GM19452 (cell line): ENCODE data around the gene IQCC.
"Not testable (repeated sequence)": the region's sequence is repeated elsewhere in the genome, so short reads cannot be mapped to it uniquely, and the experiment has no call there.

Experiments
- ATAC-seq: cut with Tn5 transposase; IDR thresholded peaks from one replicate; pipeline ENCODE4 v1.9.1; 2021; ENCODE audit not compliant: unreplicated experiment

The IQCC gene

DNA sequence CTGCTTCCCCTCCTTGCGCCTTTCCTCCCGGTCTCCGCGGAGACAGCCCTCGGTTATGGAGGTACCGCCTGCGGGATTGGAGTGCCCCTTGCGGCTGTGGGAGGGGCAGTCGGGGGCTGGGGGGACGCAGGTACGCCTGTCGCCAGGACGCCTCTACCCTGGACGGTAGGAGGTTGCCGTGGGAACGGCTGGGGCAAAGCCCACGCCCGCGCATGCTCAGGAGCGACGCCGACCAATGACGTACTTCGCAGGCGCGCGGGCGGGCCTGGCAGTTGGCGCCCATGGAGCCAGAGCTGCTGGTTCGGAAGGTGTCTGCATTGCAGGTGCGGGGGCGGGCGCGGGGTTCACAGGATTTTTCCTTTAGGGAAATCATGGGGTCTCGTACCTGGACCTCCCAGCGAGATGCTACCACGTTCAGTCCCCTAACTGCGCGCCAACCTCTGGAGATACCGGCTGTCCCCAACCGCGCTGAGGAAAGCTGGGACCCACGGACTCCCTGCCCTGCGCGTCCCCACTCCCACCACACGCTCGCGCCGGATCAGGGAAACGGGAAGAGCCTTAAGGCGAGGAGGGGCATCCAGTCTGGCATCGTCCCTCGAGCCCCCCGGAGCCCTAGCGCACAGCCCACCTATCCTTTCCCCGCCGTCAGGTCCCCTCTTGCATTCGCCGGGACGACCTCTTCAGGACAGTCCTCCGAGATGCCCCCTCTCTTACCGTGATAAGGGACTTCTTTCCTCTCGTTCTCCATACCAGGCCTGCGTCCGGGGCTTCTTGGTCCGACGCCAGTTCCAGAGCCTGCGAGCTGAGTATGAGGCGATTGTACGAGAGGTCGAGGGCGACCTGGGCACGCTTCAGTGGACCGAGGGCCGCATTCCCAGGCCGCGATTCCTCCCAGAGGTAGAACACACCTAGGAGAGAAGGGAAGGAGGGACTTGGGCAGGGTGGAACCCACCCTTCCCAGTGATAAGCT is at the start of gene IQCC:
Gene IQCC (plus strand): TSS at position 271 of the 970 bp plus-strand sequence. CDS start 11 bp downstream, at position 282.
- peak; percentile 57 for ATAC-seq

DNA sequence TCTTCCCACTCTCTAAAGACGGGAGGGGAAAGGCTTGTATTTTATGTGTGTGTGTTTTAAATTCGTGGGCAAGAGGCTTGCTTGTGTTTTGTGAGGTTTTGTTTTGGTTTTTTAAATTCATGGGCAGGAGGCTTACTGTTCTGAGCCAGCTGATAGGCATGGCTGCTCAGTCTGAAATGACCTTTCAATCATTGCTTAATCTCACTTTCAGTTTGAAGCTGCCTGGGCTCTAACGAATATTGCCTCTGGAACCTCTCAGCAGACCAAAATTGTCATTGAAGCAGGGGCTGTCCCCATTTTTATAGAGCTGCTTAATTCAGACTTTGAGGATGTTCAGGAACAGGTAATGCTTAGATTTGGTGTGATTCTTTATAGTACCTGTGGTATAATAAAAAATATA is 46.3 kb upstream of the IQCC start:
- ATAC-seq, result no peak

GRCh38 chr1:32163405-32163804 is 42.1 kb upstream of the IQCC start:
- no peak for ATAC-seq

GRCh38 chr1:32165633-32166032 is 39.8 kb upstream of the IQCC start:
- ATAC-seq, result not testable (repeated sequence)

GRCh38 chr1:32170991-32171390 is 34.5 kb upstream of the IQCC start:
- ATAC-seq, result no peak

DNA sequence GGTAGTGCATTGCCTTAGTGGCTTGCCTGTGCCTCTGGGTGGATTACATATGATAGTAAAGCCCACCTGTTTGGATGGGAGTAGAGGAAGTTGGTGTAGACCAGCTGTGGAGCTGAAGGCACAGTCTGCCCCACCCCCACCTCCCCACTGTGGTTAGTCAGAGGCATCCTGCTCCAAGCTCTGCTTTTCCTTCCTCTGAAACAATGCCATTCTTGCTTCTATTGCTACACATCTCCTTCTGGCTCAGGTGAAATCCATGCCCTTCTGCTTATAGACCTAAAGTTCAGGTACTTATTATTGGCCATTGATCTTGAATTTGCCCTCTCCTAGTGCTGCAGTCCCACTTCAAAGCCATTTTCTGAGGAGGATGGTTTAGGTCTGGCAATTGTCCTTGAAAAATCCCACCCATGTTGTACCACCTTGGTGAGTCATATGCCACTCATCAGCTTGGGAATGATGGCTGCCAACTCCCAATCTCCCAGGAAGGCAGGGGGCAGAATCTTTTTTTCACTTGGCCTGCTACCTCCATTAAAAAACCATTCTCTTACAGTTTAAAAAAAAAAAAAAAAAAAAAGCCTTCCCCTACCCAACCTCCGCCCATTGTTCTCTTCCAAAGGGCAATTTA is 32.7 kb upstream of the IQCC start:
- no peak for ATAC-seq

DNA sequence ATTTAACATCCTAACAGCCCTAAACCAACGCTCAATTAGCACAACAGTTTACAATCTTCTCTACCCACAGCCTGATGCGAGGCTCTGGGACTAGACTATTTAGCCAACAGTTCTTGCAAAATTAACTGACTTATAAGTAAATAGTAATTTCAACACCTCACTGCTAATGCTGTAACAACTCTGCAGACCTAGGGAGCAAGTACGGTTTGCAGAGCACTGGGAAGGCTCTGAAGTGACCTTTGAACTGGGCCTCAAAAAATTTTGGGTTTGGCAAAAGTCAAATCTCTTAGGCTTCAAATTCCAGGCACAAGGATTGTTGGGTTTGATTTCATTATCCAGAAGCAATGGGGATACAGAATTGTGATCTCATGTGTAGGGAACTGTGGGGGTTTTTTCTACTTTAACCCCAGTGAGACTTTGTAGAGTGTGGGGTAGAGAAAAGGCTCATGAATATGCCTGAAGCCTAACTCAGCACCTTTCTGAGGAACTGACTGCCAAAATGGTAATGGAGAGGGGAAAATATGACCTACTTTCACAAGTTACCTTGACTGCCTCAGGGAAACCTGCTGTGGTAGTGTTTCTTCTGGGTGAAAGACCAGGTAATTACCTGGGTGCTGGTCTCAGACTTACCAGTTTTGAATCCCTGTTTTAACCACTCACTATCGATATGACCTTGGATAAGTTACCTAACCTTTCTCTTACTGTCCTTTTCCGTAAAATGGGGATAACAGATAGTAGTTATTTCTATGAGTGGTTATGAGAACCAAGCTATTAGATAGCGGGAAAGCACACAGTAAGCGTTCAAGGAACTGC is 26.9 kb upstream of the IQCC start:
- ATAC-seq, result no peak

GRCh38 chr1:32179193-32179442 is 26.4 kb upstream of the IQCC start:
- ATAC-seq, result peak; percentile 2

DNA sequence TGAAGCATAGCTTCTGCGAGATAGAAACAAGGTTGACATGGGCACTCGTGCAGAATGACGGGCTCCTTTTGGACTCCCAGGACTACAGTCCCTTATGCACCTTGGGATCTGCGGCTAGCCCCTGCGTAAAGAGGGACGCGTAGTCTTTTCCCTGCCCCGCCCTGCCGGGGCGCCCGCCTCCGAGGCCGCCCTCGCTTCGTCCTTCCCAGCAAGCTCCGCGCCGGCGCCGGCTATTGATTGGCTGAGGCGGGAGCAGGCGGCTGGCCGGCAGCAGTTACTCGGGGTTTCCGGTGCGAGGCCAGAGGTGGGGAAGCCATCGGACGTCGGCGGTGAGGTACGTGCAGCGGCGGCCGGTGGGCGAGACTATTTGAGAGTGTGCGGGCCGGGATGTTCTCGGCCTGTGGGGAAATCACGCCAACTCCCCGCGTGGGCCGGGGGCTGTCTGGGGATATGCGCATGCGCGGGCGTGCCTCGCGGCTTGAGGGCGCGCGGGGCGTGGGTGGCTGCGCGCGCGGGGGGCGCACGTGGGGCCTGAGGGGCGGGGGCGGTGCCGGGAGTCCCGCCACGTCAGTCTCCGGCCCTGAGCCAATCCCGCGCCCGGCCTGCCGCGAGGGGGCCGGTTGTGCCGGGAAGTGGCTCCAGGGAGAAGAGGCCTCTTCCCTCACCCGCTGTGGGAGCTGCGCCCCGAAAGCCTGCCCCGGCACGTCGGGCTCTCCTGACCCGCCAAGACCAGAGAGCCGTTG is 25.9 kb upstream of the IQCC start, which contains the start of gene TXLNA:
Gene TXLNA (plus strand): TSS at position 233 of the 743 bp plus-strand sequence. CDS start 671 bp downstream, outside the sequence.
- ATAC-seq, result peak; percentile 87

- no peak for ATAC-seq
These were observed 25.0 kb upstream of the IQCC start for GRCh38 chr1:32180186-32181060.

- no peak for ATAC-seq
These were observed 24.4 kb upstream of the IQCC start for GRCh38 chr1:32181065-32181464.

DNA sequence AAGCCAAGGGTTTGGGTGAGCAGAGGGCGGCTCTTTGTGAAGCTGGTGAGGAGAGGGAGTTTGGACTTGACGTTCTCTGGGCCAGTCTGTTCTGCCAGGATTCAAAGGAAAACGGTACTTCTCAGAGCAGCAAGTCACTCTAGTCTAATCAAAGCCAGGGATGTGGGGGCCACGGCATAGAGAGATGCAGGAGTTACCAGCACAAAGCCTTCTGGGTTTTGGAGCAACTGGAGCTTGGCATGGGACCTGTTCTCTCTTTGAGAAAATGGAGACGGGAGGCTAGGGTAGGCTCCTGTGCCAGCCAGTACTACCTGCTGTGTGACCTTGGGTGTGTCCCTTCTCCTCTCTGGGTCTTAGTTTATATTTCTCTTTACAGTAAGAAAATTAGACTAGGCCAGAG is 23.9 kb upstream of the IQCC start:
- ATAC-seq, result no peak

DNA sequence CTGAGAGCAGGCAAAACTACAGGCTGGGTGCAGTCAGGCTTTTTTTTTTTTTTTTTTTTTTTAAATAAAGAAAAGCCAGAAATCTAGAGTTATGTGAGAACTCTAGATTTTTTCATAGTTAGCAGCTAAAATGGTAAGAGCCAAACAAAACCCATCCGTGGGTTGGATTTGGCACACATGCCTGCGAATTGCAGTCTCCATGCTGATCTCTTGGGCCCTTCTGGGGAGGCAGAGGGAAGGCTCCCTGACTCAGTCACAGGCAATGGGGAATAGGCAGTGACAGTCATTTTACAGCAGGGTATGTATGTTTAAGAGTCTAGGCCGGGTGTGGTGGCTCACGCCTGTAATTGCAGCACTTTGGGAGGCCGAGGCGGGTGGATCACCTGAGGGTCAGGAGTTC is 23.4 kb upstream of the IQCC start:
- ATAC-seq, result no peak

- ATAC-seq, result no peak
These were observed 20.8 kb upstream of the IQCC start for GRCh38 chr1:32184650-32185049.

DNA sequence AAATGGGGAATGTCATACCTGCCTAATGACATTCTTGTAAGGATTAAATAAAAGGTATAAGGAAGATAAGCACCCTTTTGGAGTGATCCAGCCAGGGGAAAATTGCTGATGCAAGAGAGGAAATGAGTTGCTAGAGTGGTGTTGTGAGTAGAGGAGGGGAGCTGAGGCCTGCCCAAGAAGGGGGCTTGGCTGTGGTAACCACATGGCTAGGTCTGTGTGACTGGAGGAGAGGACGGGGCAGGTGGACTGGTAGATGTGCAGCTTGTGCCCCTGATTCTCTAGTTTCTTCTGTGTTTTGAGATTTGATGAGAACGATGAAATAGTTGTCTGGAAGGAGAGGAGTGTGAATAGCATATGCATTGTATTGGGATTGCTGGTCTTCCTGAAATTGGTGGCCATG is 19.4 kb upstream of the IQCC start:
- no peak for ATAC-seq

- ATAC-seq, result no peak
These were observed 19.0 kb upstream of the IQCC start for GRCh38 chr1:32186491-32186890.

DNA sequence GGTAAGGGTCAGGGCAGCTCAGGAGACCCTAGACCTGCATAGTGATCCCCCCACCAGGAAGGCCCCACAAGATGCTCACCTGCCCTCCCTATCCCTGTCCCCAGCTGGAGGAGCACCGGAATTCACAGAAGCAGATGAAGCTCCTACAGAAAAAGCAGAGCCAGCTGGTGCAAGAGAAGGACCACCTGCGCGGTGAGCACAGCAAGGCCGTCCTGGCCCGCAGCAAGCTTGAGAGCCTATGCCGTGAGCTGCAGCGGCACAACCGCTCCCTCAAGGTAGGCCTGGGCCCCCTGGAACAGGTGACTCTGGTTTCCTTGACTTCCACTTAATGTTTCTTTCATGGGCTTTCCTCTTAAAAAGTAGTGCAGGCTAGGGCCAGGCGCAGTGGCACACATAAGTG is 17.6 kb upstream of the IQCC start:
- no peak for ATAC-seq

DNA sequence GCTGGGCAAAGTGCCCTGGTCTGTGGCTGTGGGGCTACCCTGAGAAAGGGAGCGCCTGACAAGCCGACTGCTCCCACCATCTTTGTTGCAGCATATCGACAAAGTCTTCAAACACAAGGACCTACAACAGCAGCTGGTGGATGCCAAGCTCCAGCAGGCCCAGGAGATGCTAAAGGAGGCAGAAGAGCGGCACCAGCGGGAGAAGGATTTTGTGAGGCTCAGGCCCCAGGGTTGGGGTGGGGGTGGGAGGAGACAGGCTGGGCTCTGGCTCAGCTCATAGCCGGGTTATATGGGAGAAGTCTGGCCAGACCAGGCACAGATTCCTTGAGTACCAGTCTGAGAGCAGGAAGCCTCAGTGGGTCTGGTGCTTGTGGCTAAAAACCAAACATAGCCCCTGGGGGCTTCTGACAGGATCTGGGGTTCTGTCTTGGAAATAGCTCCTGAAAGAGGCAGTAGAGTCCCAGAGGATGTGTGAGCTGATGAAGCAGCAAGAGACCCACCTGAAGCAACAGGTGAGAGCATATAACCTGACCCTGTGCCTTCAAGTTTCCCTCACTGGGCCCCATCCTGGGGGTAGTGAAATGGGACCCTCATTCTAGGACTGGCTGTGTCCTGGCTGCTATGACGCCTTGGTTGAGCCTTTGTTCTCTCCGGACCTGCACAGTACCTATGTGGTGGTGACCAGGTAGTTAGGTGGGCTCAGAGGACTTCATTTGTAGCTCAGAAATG is 13.1 kb upstream of the IQCC start:
- no peak for ATAC-seq

- no peak for ATAC-seq
These were observed 10.5 kb upstream of the IQCC start for GRCh38 chr1:32194984-32195383.
